Naive thymus-derived CD4-positive, alpha-beta T cell (primary cell): ENCODE results near the gene MYBPH. TPM values are rescaled to one million over a fixed set of nuclear protein-coding genes. Genes with fewer than 3 reads are reported as not detected.

ENCODE experiments used
- ATAC-seq: fragments of 150-1000 bp; cut with Tn5 transposase; 2 replicates; pipeline ENCODE4 v1.10.0; 2021; ENCODE audit warnings: mild to moderate bottlenecking, moderate library complexity
- CTCF ChIA-PET: fragments of 350-600 bp; sonication (Branson Sonifier 250); formaldehyde crosslinking; loops from one replicate; lab custom pipeline; 2021; ENCODE audit warnings: antibody characterized with exemption; lab: Charles Lee
- POLR2A ChIA-PET: fragments of 350-600 bp; sonication (Branson Sonifier 250); formaldehyde crosslinking; loops from one replicate; lab custom pipeline; 2021; ENCODE audit warnings: antibody characterized with exemption, inconsistent platforms; lab: Charles Lee
- DNase-seq, 9 donors: peaks; one replicate each; pipeline versions ENCODE4 v3.0.0 to v3.0.0-alpha.2; 2020 to 2022; ENCODE audit warnings: mixed read lengths in 1 of 9
- H3K27ac ChIP-seq: one replicate; pipeline ENCODE4 v1.7.0; 2013; ENCODE audit warnings: mild to moderate bottlenecking, low read depth, low read length, moderate library complexity
- H3K27me3 ChIP-seq, 2 donors: one replicate each; pipeline ENCODE4 v1.7.0; 2013; ENCODE audit warnings: low read length in 2 of 2, mild to moderate bottlenecking in 2 of 2, moderate library complexity in 2 of 2; ENCODE audit not compliant: control insufficient read depth in 2 of 2, insufficient read depth in 2 of 2
- H3K36me3 ChIP-seq, 3 experiments: 1 replicate in 2 of 3; 2 replicates in 1 of 3; pipeline ENCODE4 v1.7.0; 2013; ENCODE audit warnings: low read length in 3 of 3, mild to moderate bottlenecking in 3 of 3, moderate library complexity in 1 of 3; ENCODE audit not compliant: insufficient read depth in 3 of 3, control insufficient read depth in 2 of 3
- H3K4me1 ChIP-seq, 2 donors: one replicate each; pipeline ENCODE4 v1.7.0; 2013; ENCODE audit warnings: low read length in 2 of 2, mild to moderate bottlenecking in 2 of 2, moderate library complexity in 1 of 2; ENCODE audit not compliant: control insufficient read depth in 2 of 2, insufficient read depth in 2 of 2
- H3K4me3 ChIP-seq: 2 replicates; pipeline ENCODE4 v1.7.0; 2013; ENCODE audit warnings: mild to moderate bottlenecking, low read length
- H3K9me3 ChIP-seq, 3 experiments: 1 replicate in 2 of 3; 2 replicates in 1 of 3; pipeline ENCODE4 v1.7.0; 2013; ENCODE audit warnings: low read length in 3 of 3; ENCODE audit not compliant: control insufficient read depth in 2 of 3
- H3K27ac Mint-ChIP-seq, 9 donors: one replicate each; pipeline ENCODE4 v1.8.0; 2020 to 2022; ENCODE audit warnings: mixed read lengths in 9 of 9, mild to moderate bottlenecking in 8 of 9, moderate library complexity in 5 of 9, inconsistent platforms in 2 of 9
- H3K27me3 Mint-ChIP-seq, 5 donors: one replicate each; pipeline ENCODE4 v1.8.0; 2021 to 2022; ENCODE audit warnings: mixed read lengths in 5 of 5, mild to moderate bottlenecking in 1 of 5
- H3K36me3 Mint-ChIP-seq, 5 donors: one replicate each; pipeline ENCODE4 v1.8.0; 2020 to 2022; ENCODE audit warnings: mixed read lengths in 5 of 5, mild to moderate bottlenecking in 3 of 5, inconsistent platforms in 1 of 5
- H3K4me1 Mint-ChIP-seq, 7 donors: one replicate each; pipeline ENCODE4 v1.8.0; 2020 to 2022; ENCODE audit warnings: mixed read lengths in 7 of 7, mild to moderate bottlenecking in 3 of 7, inconsistent platforms in 1 of 7
- H3K4me3 Mint-ChIP-seq, 10 donors: one replicate each; pipeline ENCODE4 v1.8.0; 2020 to 2022; ENCODE audit warnings: mild to moderate bottlenecking in 10 of 10, mixed read lengths in 10 of 10, moderate library complexity in 6 of 10, inconsistent platforms in 2 of 10
- H3K9me3 Mint-ChIP-seq, 11 donors: one replicate each; pipeline ENCODE4 v1.8.0; 2020 to 2022; ENCODE audit warnings: mixed read lengths in 11 of 11, mild to moderate bottlenecking in 4 of 11, inconsistent platforms in 1 of 11, moderate library complexity in 1 of 11
- intact Hi-C, 2 donors: fragments of 100-400 bp; cut with micrococcal nuclease; formaldehyde crosslinking; loops; one replicate each; pipeline ENCODE4 v1.15.1; 2023
- polyA plus RNA-seq, 2 donors: library from polyadenylated mRNA; unstranded; fragments of 300-500 nt; fragmentation: Illumina TruSeq; gene quantifications; one replicate each; pipeline ENCODE4 v1.2.3, GENCODE V29; 2021
- total RNA-seq, 6 experiments: library from RNA in 5 of 6; stranded (reverse) in 5 of 6; gene quantifications; 1 replicate in 5 of 6; 2 replicates in 1 of 6; pipeline ENCODE4 v1.2.3 and lab custom pipeline; 2021 to 2026

Gene MYBPH
- total and polyA plus RNA-seq, 7 experiments from 2014 or later: not detected

- no peak overlapping the region for H3K4me3 Mint-ChIP-seq
- no peak overlapping the region for H3K27ac ChIP-seq
- CTCF ChIA-PET: interaction anchor here (0.6 kb wide), 1 partner anchor 966 kb away, joined by 3 read pairs; no protein-coding TSS in a partner anchor
- no peak overlapping the region for H3K27ac Mint-ChIP-seq
- H3K4me3 ChIP-seq: no peak overlapping the region
- ATAC-seq (no peak), DNase-seq (no peak)
- intact Hi-C loops: no loop called here
- POLR2A ChIA-PET: no interaction called here
- no peaks in the 10 kb centered on the region for H3K36me3 Mint-ChIP-seq
- peaks cover 0 to 1% (median 0%) of the 10 kb centered on the region in 11 donors for H3K9me3 Mint-ChIP-seq
- no peaks in the 10 kb centered on the region for H3K36me3 ChIP-seq
- peaks cover 0 to 15% (median 5%) of the 10 kb centered on the region in 5 donors for H3K27me3 Mint-ChIP-seq
- H3K27me3 ChIP-seq: peaks cover 0 to 3% of the 10 kb centered on the region in 2 donors
- H3K9me3 ChIP-seq: no peaks in the 10 kb centered on the region
- H3K4me1 Mint-ChIP-seq: no peaks in the 10 kb centered on the region
- H3K4me1 ChIP-seq: no peaks in the 10 kb centered on the region
Measured at GRCh38 chr1:203152158-203153034, 23.2 kb downstream of the MYBPH start.

GRCh38 chr1:203151362-203152157 is 24.1 kb downstream of the MYBPH start:
- H3K27me3 Mint-ChIP-seq: peaks cover 0 to 15% (median 5%) of the 10 kb centered on the region in 5 donors
- no peak for ATAC-seq
- Histone ChIP-seq H3K4me3 (no peak overlapping the region), H3K36me3 (no peaks in the 10 kb centered on the region), H3K27me3 (peaks cover 0 to 3% of the 10 kb centered on the region in 2 donors), H3K27ac (no peak overlapping the region), H3K4me1 (no peaks in the 10 kb centered on the region), H3K9me3 (no peaks in the 10 kb centered on the region)
- H3K4me1 Mint-ChIP-seq: no peaks in the 10 kb centered on the region
- no peak overlapping the region for H3K4me3 Mint-ChIP-seq
- no peak for DNase-seq
- H3K36me3 Mint-ChIP-seq: no peaks in the 10 kb centered on the region
- POLR2A ChIA-PET: no interaction called here
- no peaks in the 10 kb centered on the region for H3K9me3 Mint-ChIP-seq
- CTCF ChIA-PET: no interaction called here
- H3K27ac Mint-ChIP-seq: no peak overlapping the region
- intact Hi-C loops: no loop called here

GRCh38 chr1:203150511-203151297 is 24.9 kb downstream of the MYBPH start:
- ATAC-seq: no peak
- intact Hi-C loops: no loop called here
- Histone ChIP-seq H3K4me3 (no peak overlapping the region), H3K4me1 (no peaks in the 10 kb centered on the region), H3K36me3 (no peaks in the 10 kb centered on the region), H3K27me3 (no peaks in the 10 kb centered on the region), H3K27ac (no peak overlapping the region), H3K9me3 (no peaks in the 10 kb centered on the region)
- DNase-seq: no peak
- Mint-ChIP-seq H3K4me1 (no peaks in the 10 kb centered on the region), H3K9me3 (no peaks in the 10 kb centered on the region), H3K27ac (no peak overlapping the region), H3K27me3 (peaks cover 0 to 10% (median 5%) of the 10 kb centered on the region in 5 donors), H3K4me3 (no peak overlapping the region), H3K36me3 (no peaks in the 10 kb centered on the region)
- CTCF ChIA-PET: no interaction called here
- POLR2A ChIA-PET: no interaction called here

- Mint-ChIP-seq H3K27ac (no peak overlapping the region), H3K9me3 (no peaks in the 10 kb centered on the region), H3K4me3 (no peak overlapping the region), H3K4me1 (no peaks in the 10 kb centered on the region), H3K36me3 (no peaks in the 10 kb centered on the region), H3K27me3 (peaks cover 0 to 5% (median 0%) of the 10 kb centered on the region in 5 donors)
- POLR2A ChIA-PET: no interaction called here
- CTCF ChIA-PET: no interaction called here
- Histone ChIP-seq H3K4me1 (no peaks in the 10 kb centered on the region), H3K4me3 (no peak overlapping the region), H3K27me3 (no peaks in the 10 kb centered on the region), H3K27ac (no peak overlapping the region), H3K9me3 (no peaks in the 10 kb centered on the region), H3K36me3 (no peaks in the 10 kb centered on the region)
- intact Hi-C loops: no loop called here
- DNase-seq (no peak), ATAC-seq (no peak)
Measured at GRCh38 chr1:203149188-203149840, 26.3 kb downstream of the MYBPH start.

- peaks cover 0 to 5% (median 1%) of the 10 kb centered on the region in 5 donors for H3K27me3 Mint-ChIP-seq
- DNase-seq (no peak), ATAC-seq (no peak)
- peaks cover 0 to 1% (median 0%) of the 10 kb centered on the region in 5 donors for H3K36me3 Mint-ChIP-seq
- H3K4me3 Mint-ChIP-seq: no peak overlapping the region
- no peaks in the 10 kb centered on the region for H3K36me3 ChIP-seq
- no peaks in the 10 kb centered on the region for H3K4me1 Mint-ChIP-seq
- no peaks in the 10 kb centered on the region for H3K27me3 ChIP-seq
- no peak overlapping the region for H3K4me3 ChIP-seq
- ChIA-PET POLR2A (no interaction called here), CTCF (no interaction called here)
- no peak overlapping the region for H3K27ac Mint-ChIP-seq
- H3K27ac ChIP-seq: no peak overlapping the region
- no peaks in the 10 kb centered on the region for H3K9me3 ChIP-seq
- intact Hi-C loops: no loop called here
- H3K4me1 ChIP-seq: no peaks in the 10 kb centered on the region
- peaks cover 0 to 7% (median 1%) of the 10 kb centered on the region in 11 donors for H3K9me3 Mint-ChIP-seq
Measured at GRCh38 chr1:203148579-203148978, 27.0 kb downstream of the MYBPH start.

GRCh38 chr1:203148127-203148526 is 27.5 kb downstream of the MYBPH start:
- Histone ChIP-seq H3K27ac (no peak overlapping the region), H3K36me3 (no peaks in the 10 kb centered on the region), H3K9me3 (no peaks in the 10 kb centered on the region), H3K4me3 (no peak overlapping the region), H3K27me3 (no peaks in the 10 kb centered on the region), H3K4me1 (no peaks in the 10 kb centered on the region)
- Mint-ChIP-seq H3K4me1 (no peaks in the 10 kb centered on the region), H3K27ac (no peak overlapping the region), H3K27me3 (peaks cover 0 to 5% (median 3%) of the 10 kb centered on the region in 5 donors), H3K36me3 (peaks cover 0 to 3% (median 0%) of the 10 kb centered on the region in 5 donors), H3K4me3 (no peak overlapping the region), H3K9me3 (peaks cover 0 to 9% (median 3%) of the 10 kb centered on the region in 11 donors)
- DNase-seq: no peak
- ChIA-PET CTCF (interaction anchor here (0.5 kb wide), 1 partner anchor 577 kb away, joined by 5 read pairs; no protein-coding TSS in a partner anchor), POLR2A (no interaction called here)
- intact Hi-C loops: no loop called here
- no peak for ATAC-seq
